Testis (tissue), 2 donors: ENCODE measurements around the gene BIVM.

ENCODE experiments used
- POLR2A ChIP-seq: fragments of 450-650 bp; IDR thresholded peaks from one replicate; pipeline ENCODE4 v1.6.1; 2017; ENCODE audit warnings: antibody characterized with exemption, mild to moderate bottlenecking, moderate library complexity
- TF ChIP-seq, protein P1 (sequence below), 3 experiments: fragments of 450-650 bp in 2 of 3; fragments of 200-600 bp in 1 of 3; sonication (generic) in 1 of 3; IDR thresholded peaks; one replicate each; pipeline ENCODE4 v1.5.1; 2016 to 2019; ENCODE audit warnings: antibody characterized with exemption in 3 of 3, mild to moderate bottlenecking in 2 of 3, moderate library complexity in 1 of 3

GRCh38 chr13:102772042-102772425 lies 26.9 kb upstream of the BIVM start:
- TF ChIP-seq, protein P1, sequence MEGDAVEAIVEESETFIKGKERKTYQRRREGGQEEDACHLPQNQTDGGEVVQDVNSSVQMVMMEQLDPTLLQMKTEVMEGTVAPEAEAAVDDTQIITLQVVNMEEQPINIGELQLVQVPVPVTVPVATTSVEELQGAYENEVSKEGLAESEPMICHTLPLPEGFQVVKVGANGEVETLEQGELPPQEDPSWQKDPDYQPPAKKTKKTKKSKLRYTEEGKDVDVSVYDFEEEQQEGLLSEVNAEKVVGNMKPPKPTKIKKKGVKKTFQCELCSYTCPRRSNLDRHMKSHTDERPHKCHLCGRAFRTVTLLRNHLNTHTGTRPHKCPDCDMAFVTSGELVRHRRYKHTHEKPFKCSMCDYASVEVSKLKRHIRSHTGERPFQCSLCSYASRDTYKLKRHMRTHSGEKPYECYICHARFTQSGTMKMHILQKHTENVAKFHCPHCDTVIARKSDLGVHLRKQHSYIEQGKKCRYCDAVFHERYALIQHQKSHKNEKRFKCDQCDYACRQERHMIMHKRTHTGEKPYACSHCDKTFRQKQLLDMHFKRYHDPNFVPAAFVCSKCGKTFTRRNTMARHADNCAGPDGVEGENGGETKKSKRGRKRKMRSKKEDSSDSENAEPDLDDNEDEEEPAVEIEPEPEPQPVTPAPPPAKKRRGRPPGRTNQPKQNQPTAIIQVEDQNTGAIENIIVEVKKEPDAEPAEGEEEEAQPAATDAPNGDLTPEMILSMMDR (IDR thresholded peaks at IDR 0.05), result no peak
- TF ChIP-seq POLR2A, result no peak
